DND-41 (cell line): ENCODE data around the gene LRRIQ1.

Source experiments
- ATAC-seq: fragments of 200-7000 bp; cut with Tn5 transposase; 3 replicates; pipeline ENCODE4 v1.9.1; 2021; ENCODE audit warnings: low read depth; ENCODE audit not compliant: insufficient read depth
- DNase-seq: peaks from one replicate; pipeline ENCODE4 v3.0.0-alpha.2; 2020
- H2AFZ ChIP-seq: 2 replicates; pipeline ENCODE4 v1.6.0; 2012; ENCODE audit warnings: low read depth, low read length
- H3K27ac ChIP-seq: 2 replicates; pipeline ENCODE4 v1.5.1; 2012; ENCODE audit warnings: low read length, inconsistent platforms
- H3K27me3 ChIP-seq: fragments of 200-600 bp; sonication (generic); 2 replicates; pipeline ENCODE4 v1.6.0; 2012; ENCODE audit warnings: low read length, mild to moderate bottlenecking, inconsistent platforms; ENCODE audit not compliant: insufficient read depth, poor library complexity
- H3K36me3 ChIP-seq: 2 replicates; pipeline ENCODE4 v1.5.1; 2012; ENCODE audit warnings: low read length, inconsistent platforms; ENCODE audit not compliant: insufficient read depth
- H3K4me1 ChIP-seq: 2 replicates; pipeline ENCODE4 v1.5.1; 2012; ENCODE audit warnings: mild to moderate bottlenecking, low read length; ENCODE audit not compliant: insufficient read depth
- H3K4me2 ChIP-seq: 2 replicates; pipeline ENCODE4 v1.6.0; 2012; ENCODE audit warnings: mild to moderate bottlenecking, moderate library complexity, low read length, inconsistent platforms; ENCODE audit not compliant: insufficient read depth
- H3K4me3 ChIP-seq, 2 experiments: fragments of 200-600 bp in 1 of 2; shearing (Covaris generic) in 1 of 2; 2 replicates each; pipeline ENCODE4 v1.5.1; 2012 to 2016; ENCODE audit warnings: inconsistent platforms in 2 of 2, low read length in 2 of 2, mild to moderate bottlenecking in 2 of 2, low read depth in 1 of 2, moderate library complexity in 1 of 2
- H3K79me2 ChIP-seq: 2 replicates; pipeline ENCODE4 v1.6.0; 2012; ENCODE audit warnings: low read length, inconsistent platforms; ENCODE audit not compliant: insufficient read depth
- H3K9ac ChIP-seq: 2 replicates; pipeline ENCODE4 v1.6.0; 2012; ENCODE audit warnings: low read depth, mild to moderate bottlenecking, inconsistent platforms, low read length, moderate library complexity
- H3K9me3 ChIP-seq: 2 replicates; pipeline ENCODE4 v1.5.1; 2012; ENCODE audit warnings: low read length, moderate library complexity, mild to moderate bottlenecking, inconsistent platforms; ENCODE audit not compliant: insufficient read depth, severe bottlenecking
- H4K20me1 ChIP-seq: 2 replicates; pipeline ENCODE4 v1.6.0; 2012; ENCODE audit warnings: low read length; ENCODE audit not compliant: insufficient read depth
- EZH2 ChIP-seq: IDR thresholded peaks from 3 replicates; pipeline ENCODE4 v1.6.1; 2012; ENCODE audit warnings: borderline replicate concordance, low read depth, mild to moderate bottlenecking, moderate library complexity, low read length, inconsistent platforms; ENCODE audit not compliant: severe bottlenecking
- TF ChIP-seq, protein P1 (sequence below): IDR thresholded peaks from 2 replicates; pipeline ENCODE4 v1.5.1; 2012; ENCODE audit warnings: borderline replicate concordance, low read length, moderate library complexity, mild to moderate bottlenecking; ENCODE audit not compliant: poor library complexity, severe bottlenecking; ENCODE audit errors: extremely low read depth

LRRIQ1 gene

DNA sequence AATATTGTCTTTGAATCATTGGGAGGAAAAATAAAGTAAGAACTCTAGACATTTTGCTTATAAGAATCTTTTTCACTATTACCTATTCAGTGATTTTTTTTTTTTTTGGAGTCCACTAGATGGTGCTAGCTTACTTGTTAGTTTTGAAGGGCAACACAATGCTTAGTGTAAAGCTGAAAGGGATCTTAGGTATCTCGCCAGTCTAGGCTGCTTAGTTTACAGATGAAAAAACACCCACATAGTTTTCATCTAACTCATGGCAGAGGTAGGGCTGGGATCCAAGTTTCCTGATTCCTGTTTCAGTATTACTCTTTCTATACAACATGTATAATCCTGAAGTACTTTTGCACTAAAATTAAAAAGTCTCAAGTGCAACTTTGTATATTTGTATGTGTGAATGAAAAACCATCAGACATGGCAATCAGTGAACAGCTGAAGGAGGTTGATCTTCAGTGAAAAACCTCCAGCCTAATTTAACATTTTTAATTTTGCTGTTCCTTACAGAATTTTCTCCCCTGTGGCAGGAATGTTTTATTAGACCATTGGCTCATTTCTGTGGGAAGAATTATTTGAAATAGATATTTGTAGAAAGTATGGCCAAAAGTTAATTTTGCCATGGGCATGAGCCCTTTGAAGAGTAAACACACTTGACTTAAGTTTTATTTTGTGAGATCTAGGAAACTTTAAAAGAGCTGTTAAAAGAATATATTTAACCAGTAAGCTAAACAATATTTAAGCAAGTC, 40.7 kb downstream of the LRRIQ1 start:
- no peak overlapping the region for H3K27ac ChIP-seq
- no peaks in the 10 kb centered on the region for H3K4me1 ChIP-seq
- no peaks in the 10 kb centered on the region for H3K27me3 ChIP-seq
- TF ChIP-seq, protein P1, sequence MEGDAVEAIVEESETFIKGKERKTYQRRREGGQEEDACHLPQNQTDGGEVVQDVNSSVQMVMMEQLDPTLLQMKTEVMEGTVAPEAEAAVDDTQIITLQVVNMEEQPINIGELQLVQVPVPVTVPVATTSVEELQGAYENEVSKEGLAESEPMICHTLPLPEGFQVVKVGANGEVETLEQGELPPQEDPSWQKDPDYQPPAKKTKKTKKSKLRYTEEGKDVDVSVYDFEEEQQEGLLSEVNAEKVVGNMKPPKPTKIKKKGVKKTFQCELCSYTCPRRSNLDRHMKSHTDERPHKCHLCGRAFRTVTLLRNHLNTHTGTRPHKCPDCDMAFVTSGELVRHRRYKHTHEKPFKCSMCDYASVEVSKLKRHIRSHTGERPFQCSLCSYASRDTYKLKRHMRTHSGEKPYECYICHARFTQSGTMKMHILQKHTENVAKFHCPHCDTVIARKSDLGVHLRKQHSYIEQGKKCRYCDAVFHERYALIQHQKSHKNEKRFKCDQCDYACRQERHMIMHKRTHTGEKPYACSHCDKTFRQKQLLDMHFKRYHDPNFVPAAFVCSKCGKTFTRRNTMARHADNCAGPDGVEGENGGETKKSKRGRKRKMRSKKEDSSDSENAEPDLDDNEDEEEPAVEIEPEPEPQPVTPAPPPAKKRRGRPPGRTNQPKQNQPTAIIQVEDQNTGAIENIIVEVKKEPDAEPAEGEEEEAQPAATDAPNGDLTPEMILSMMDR: peak; percentile 35
- TF ChIP-seq EZH2: no peak
- no peaks in the 10 kb centered on the region for H3K79me2 ChIP-seq
- no peaks in the 10 kb centered on the region for H4K20me1 ChIP-seq
- no peak overlapping the region for H3K4me2 ChIP-seq
- no peak overlapping the region for H3K9ac ChIP-seq
- H3K9me3 ChIP-seq: no peaks in the 10 kb centered on the region
- H2AFZ ChIP-seq: no peak overlapping the region
- H3K36me3 ChIP-seq: no peaks in the 10 kb centered on the region
- ATAC-seq (no peak), DNase-seq (no peak)
- H3K4me3 ChIP-seq: no peak overlapping the region

DNA sequence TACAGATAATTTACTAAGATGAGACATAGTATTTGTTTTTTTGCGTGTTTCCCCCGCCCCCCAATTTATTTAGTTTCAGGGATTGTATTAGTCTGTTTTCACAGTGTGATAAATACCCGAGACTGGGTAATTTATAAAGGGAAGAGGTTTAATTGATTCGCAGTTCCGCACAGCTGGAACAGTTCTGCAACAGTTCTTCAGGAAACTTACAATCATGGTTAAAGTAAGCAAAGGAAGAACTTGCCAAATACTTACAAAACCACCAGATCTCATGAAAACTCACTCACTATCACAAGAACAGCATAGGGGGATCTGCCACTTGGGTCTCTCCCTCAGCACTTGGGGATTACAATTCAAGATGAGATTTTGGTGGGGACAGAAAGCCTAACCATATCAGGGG, 48.9 kb downstream of the LRRIQ1 start:
- no peak for TF ChIP-seq EZH2
- TF ChIP-seq, protein P1: no peak
- ATAC-seq: no peak
- no peaks in the 10 kb centered on the region for H3K27me3 ChIP-seq
- H3K9me3 ChIP-seq: no peaks in the 10 kb centered on the region
- H4K20me1 ChIP-seq: no peaks in the 10 kb centered on the region
- no peaks in the 10 kb centered on the region for H3K4me1 ChIP-seq
- no peaks in the 10 kb centered on the region for H3K79me2 ChIP-seq
- H3K36me3 ChIP-seq: no peaks in the 10 kb centered on the region
- H3K27ac ChIP-seq: no peak overlapping the region
- H3K4me2 ChIP-seq: no peak overlapping the region
- no peak overlapping the region for H2AFZ ChIP-seq
- H3K4me3 ChIP-seq: no peak overlapping the region
- no peak overlapping the region for H3K9ac ChIP-seq
- no peak for DNase-seq

DNA sequence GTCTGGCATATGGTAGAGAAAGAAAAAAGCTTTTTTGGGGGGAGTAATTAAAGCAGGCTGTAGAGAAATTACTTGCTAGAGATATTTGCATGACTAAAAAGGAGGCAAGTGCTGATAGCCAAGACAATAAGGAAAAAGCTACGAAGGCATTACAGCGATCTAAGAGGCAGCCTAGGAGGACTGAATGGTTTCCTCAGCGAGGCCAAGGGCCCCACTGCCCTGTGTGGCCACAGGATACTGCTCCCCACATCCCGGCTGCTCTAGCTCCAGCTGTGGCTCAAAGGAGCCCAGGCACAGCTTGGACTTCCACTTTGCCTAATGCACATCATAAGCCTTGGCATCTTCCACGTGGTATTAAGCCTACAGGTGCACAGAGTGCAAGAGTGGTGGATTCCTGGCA, 53.6 kb downstream of the LRRIQ1 start:
- Histone ChIP-seq H3K27me3 (no peaks in the 10 kb centered on the region), H2AFZ (no peak overlapping the region), H3K9ac (no peak overlapping the region), H4K20me1 (no peaks in the 10 kb centered on the region), H3K36me3 (no peaks in the 10 kb centered on the region), H3K9me3 (no peaks in the 10 kb centered on the region), H3K27ac (no peak overlapping the region), H3K79me2 (no peaks in the 10 kb centered on the region), H3K4me1 (no peaks in the 10 kb centered on the region), H3K4me2 (no peak overlapping the region), H3K4me3 (no peak overlapping the region)
- no peak for TF ChIP-seq EZH2
- TF ChIP-seq, protein P1: no peak
- ATAC-seq (no peak), DNase-seq (no peak)
